ENCODE results near the gene ARPC1A.

The ARPC1A gene

DNA sequence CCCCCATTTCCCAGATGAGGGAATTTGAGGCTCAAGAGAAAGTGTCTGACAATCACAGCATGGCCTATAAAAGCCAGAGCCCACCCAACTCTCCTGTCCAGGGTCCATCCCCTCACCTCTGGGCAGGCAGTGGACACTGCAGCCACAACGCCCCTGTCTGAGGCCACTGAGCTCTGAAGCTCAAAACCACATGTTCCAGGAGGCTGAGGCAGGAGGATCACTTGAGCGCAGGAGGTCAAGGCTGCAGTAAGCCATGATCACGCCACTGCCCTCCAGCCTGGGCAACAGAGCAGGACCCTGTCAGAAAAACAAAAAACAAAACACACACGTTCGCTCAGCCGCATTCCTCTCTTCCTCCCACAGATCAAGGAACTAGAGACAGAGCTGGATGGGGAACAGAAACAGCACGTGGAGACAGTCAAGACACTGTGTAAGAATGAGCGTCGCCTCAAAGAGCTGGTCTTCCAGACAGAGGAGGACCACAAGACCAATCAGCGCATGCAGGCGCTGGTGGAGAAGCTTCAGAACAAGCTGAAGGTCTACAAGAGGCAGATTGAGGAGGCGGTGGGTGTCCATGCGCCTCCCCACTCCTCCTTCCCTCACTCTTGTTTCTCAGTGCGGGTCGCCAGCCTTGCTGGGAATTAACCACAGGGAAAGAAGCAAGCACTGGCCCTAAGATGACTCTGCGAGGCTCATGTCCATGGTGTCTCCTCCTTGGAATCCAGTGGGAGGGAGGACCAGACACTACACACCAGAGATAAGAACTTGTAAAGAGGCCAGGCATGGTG, 20.0 kb upstream of the ARPC1A start:
- no peak overlapping the region for H3K23ac ChIP-seq (ENCODE audit: low read length)
- no peak overlapping the region for H3K4ac ChIP-seq (ENCODE audit: low read depth, low read length)
- H4K8ac ChIP-seq (ENCODE audit: low read depth, low read length) = no peak overlapping the region
- no peaks in the 10 kb centered on the region for H3K27me3 ChIP-seq (ENCODE audit: insufficient read depth, low read length)
- no peak overlapping the region for H2BK12ac ChIP-seq (ENCODE audit: low read length)
- DNase-seq = no peak
- H3K4me2 ChIP-seq (ENCODE audit: low read length) = no peak overlapping the region
- no peak overlapping the region for H2AK5ac ChIP-seq (ENCODE audit: low read length)
- H3K18ac ChIP-seq (ENCODE audit: low read length) = no peak overlapping the region
- H2AFZ ChIP-seq (ENCODE audit: insufficient read depth, low read length, poor library complexity) = no peak overlapping the region
- no peak overlapping the region for H4K91ac ChIP-seq (ENCODE audit: low read depth, low read length)
- H3K36me3 ChIP-seq (ENCODE audit: control insufficient read depth in 1 of 2, insufficient read depth in 2 of 2, low read length in 2 of 2) = no peaks in the 10 kb centered on the region
- H3K79me2 ChIP-seq (ENCODE audit: control insufficient read depth, insufficient read depth, low read length, poor library complexity) = no peaks in the 10 kb centered on the region
- no CpG with 5 or more reads among the region's 16 CpGs for WGBS (ENCODE audit: extremely low coverage, insufficient coverage, insufficient read length)
- no peak overlapping the region for H2BK5ac ChIP-seq (ENCODE audit: low read depth, low read length, poor library complexity)
- peak overlapping the region; percentile 23 for H3K4me3 ChIP-seq (ENCODE audit: low read depth, low read length)
- no peak overlapping the region for H4K12ac ChIP-seq (ENCODE audit: low read depth, low read length)
- no peak overlapping the region for H3K9ac ChIP-seq (ENCODE audit: low read length)
- H3K27ac ChIP-seq (ENCODE audit: low read depth, low read length) = no peak overlapping the region
- H2BK120ac ChIP-seq (ENCODE audit: insufficient read depth, low read length, poor library complexity) = no peak overlapping the region
- no peaks in the 10 kb centered on the region for H3K79me1 ChIP-seq (ENCODE audit: low read length)
- peaks cover 3% of the 10 kb centered on the region in 2 experiments for H3K4me1 ChIP-seq (ENCODE audit: control insufficient read depth in 1 of 2, insufficient read depth in 2 of 2, low read length in 2 of 2)
- peaks cover 3% of the 10 kb centered on the region for H3K9me3 ChIP-seq (ENCODE audit: insufficient read depth, low read depth, low read length)
- no peak overlapping the region for H3K14ac ChIP-seq (ENCODE audit: low read length)

DNA sequence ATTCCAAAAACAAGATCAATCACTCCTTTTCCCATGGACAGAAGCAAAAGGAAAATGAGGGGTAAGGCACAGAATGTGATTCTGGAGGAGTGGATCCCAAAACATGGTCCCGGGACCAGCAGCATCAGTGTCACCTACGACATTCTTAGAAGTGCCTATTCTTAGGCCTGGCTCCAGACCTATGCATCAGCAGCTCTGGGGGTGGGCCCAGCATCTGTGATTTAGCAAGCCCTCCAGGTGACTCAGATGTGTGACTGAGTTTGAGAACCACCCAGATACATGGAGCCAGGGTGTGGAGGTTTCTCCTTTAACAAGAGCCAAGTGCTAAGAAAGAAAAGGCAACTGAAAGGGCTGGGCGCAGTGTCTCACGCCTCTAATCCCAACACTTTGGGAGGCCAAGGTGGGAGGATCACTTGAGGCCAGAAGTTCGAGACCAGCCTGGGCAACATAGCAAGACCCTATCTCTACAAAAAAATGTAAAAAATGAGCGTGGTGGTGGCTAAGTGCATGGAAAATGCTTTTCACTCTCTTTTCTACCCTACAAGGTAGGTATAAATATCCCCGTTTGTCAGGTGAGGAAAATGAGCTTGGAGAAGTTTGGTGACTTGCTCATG, 17.1 kb upstream of the ARPC1A start:
- no peaks in the 10 kb centered on the region for H3K36me3 ChIP-seq (ENCODE audit: control insufficient read depth in 1 of 2, insufficient read depth in 2 of 2, low read length in 2 of 2)
- no peak overlapping the region for H3K14ac ChIP-seq (ENCODE audit: low read length)

DNA sequence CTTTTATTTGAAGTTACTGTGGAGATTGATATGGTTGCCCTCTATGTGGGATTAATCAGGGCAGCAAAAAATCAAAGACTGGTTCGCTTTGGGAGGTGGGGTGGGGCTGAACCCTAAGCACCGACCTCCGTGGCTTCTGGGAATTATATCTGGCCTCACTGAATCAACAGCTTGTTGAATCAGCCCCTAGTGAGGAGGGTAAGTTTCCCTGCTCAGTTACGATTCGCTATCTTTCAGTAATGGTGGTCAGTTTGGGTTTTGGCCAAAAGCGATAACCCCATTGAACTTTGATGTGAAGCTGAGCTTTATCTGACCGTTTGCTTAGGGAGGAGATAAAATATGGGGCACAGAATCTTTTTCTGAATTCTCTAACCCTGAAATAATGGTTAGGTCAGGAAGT, 16.6 kb upstream of the ARPC1A start:
- H4K8ac ChIP-seq (ENCODE audit: low read depth, low read length) = no peak overlapping the region
- H2BK120ac ChIP-seq (ENCODE audit: insufficient read depth, low read length, poor library complexity) = no peak overlapping the region
- no peak overlapping the region for H3K9ac ChIP-seq (ENCODE audit: low read length)
- no peak overlapping the region for H2AK5ac ChIP-seq (ENCODE audit: low read length)
- no peaks in the 10 kb centered on the region for H3K79me2 ChIP-seq (ENCODE audit: control insufficient read depth, insufficient read depth, low read length, poor library complexity)
- H2BK12ac ChIP-seq (ENCODE audit: low read length) = no peak overlapping the region
- no peak overlapping the region for H3K23ac ChIP-seq (ENCODE audit: low read length)
- H3K4ac ChIP-seq (ENCODE audit: low read depth, low read length) = no peak overlapping the region
- no peak overlapping the region for H3K4me3 ChIP-seq (ENCODE audit: low read depth, low read length)
- H4K12ac ChIP-seq (ENCODE audit: low read depth, low read length) = no peak overlapping the region
- no peak for DNase-seq
- no peak overlapping the region for H3K14ac ChIP-seq (ENCODE audit: low read length)
- H3K27ac ChIP-seq (ENCODE audit: low read depth, low read length) = no peak overlapping the region
- no peaks in the 10 kb centered on the region for H3K36me3 ChIP-seq (ENCODE audit: control insufficient read depth in 1 of 2, insufficient read depth in 2 of 2, low read length in 2 of 2)
- H3K4me1 ChIP-seq (ENCODE audit: control insufficient read depth in 1 of 2, insufficient read depth in 2 of 2, low read length in 2 of 2) = peaks cover 3% of the 10 kb centered on the region in 2 experiments
- H3K27me3 ChIP-seq (ENCODE audit: insufficient read depth, low read length) = no peaks in the 10 kb centered on the region
- no peaks in the 10 kb centered on the region for H3K79me1 ChIP-seq (ENCODE audit: low read length)
- H3K18ac ChIP-seq (ENCODE audit: low read length) = no peak overlapping the region
- H4K91ac ChIP-seq (ENCODE audit: low read depth, low read length) = no peak overlapping the region
- no peak overlapping the region for H3K4me2 ChIP-seq (ENCODE audit: low read length)
- WGBS (ENCODE audit: extremely low coverage, insufficient coverage, insufficient read length) = no CpG with 5 or more reads among the region's 7 CpGs
- H2BK5ac ChIP-seq (ENCODE audit: low read depth, low read length, poor library complexity) = no peak overlapping the region
- H3K9me3 ChIP-seq (ENCODE audit: insufficient read depth, low read depth, low read length) = peaks cover 3% of the 10 kb centered on the region
- H2AFZ ChIP-seq (ENCODE audit: insufficient read depth, low read length, poor library complexity) = no peak overlapping the region

More for the DNA sequence above, 17.1 kb upstream of the ARPC1A start:
- H3K27me3 ChIP-seq (ENCODE audit: insufficient read depth, low read length) = no peaks in the 10 kb centered on the region
- H3K9ac ChIP-seq (ENCODE audit: low read length) = no peak overlapping the region
- H3K18ac ChIP-seq (ENCODE audit: low read length) = no peak overlapping the region
- no CpG with 5 or more reads among the region's 7 CpGs for WGBS (ENCODE audit: extremely low coverage, insufficient coverage, insufficient read length)
- no peak overlapping the region for H4K91ac ChIP-seq (ENCODE audit: low read depth, low read length)
- H3K4me2 ChIP-seq (ENCODE audit: low read length) = no peak overlapping the region
- H3K4me3 ChIP-seq (ENCODE audit: low read depth, low read length) = no peak overlapping the region
- H2BK12ac ChIP-seq (ENCODE audit: low read length) = no peak overlapping the region
- H3K4ac ChIP-seq (ENCODE audit: low read depth, low read length) = no peak overlapping the region
- no peak overlapping the region for H3K23ac ChIP-seq (ENCODE audit: low read length)
- peaks cover 3% of the 10 kb centered on the region in 2 experiments for H3K4me1 ChIP-seq (ENCODE audit: control insufficient read depth in 1 of 2, insufficient read depth in 2 of 2, low read length in 2 of 2)
- no peak overlapping the region for H4K12ac ChIP-seq (ENCODE audit: low read depth, low read length)
- H2BK5ac ChIP-seq (ENCODE audit: low read depth, low read length, poor library complexity) = no peak overlapping the region
- H2AK5ac ChIP-seq (ENCODE audit: low read length) = no peak overlapping the region
- H3K27ac ChIP-seq (ENCODE audit: low read depth, low read length) = no peak overlapping the region
- H4K8ac ChIP-seq (ENCODE audit: low read depth, low read length) = no peak overlapping the region
- H3K9me3 ChIP-seq (ENCODE audit: insufficient read depth, low read depth, low read length) = peaks cover 3% of the 10 kb centered on the region
- no peak overlapping the region for H2AFZ ChIP-seq (ENCODE audit: insufficient read depth, low read length, poor library complexity)
- no peaks in the 10 kb centered on the region for H3K79me2 ChIP-seq (ENCODE audit: control insufficient read depth, insufficient read depth, low read length, poor library complexity)
- DNase-seq = peak; percentile 21 to 33
- H3K79me1 ChIP-seq (ENCODE audit: low read length) = no peaks in the 10 kb centered on the region
- no peak overlapping the region for H2BK120ac ChIP-seq (ENCODE audit: insufficient read depth, low read length, poor library complexity)

DNA sequence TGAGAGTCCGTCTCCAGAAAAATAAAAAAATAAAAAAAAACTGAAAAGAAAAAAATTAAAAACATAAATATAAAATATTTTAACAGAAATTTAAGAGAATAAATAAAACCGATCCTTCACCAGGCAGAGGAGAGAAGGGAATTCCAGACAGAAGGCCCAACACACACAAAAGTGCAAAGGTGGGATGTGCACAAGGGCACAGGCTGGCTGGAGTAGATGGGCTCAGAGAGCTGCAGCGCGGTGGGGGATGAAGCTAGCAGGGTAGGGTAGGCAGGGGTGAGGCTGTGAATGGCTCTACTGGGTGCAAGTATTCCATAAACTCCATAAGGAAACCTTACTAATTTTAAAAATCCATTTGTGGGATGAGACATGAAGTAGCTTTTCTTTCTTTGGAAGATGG, 15.7 kb upstream of the ARPC1A start:
- DNase-seq = no peak
- no peak overlapping the region for H4K8ac ChIP-seq (ENCODE audit: low read depth, low read length)
- no peak overlapping the region for H3K4me2 ChIP-seq (ENCODE audit: low read length)
- no peak overlapping the region for H4K12ac ChIP-seq (ENCODE audit: low read depth, low read length)
- H2BK12ac ChIP-seq (ENCODE audit: low read length) = no peak overlapping the region
- no peak overlapping the region for H3K27ac ChIP-seq (ENCODE audit: low read depth, low read length)
- no peak overlapping the region for H3K4me3 ChIP-seq (ENCODE audit: low read depth, low read length)
- no peak overlapping the region for H3K23ac ChIP-seq (ENCODE audit: low read length)
- no peak overlapping the region for H2BK5ac ChIP-seq (ENCODE audit: low read depth, low read length, poor library complexity)
- no peaks in the 10 kb centered on the region for H3K27me3 ChIP-seq (ENCODE audit: insufficient read depth, low read length)
- H3K9me3 ChIP-seq (ENCODE audit: insufficient read depth, low read depth, low read length) = peaks cover 3% of the 10 kb centered on the region
- no peaks in the 10 kb centered on the region for H3K79me1 ChIP-seq (ENCODE audit: low read length)
- WGBS (ENCODE audit: extremely low coverage, insufficient coverage, insufficient read length) = no CpG with 5 or more reads among the region's 4 CpGs
- no peak overlapping the region for H3K4ac ChIP-seq (ENCODE audit: low read depth, low read length)
- no peak overlapping the region for H3K18ac ChIP-seq (ENCODE audit: low read length)
- H2AFZ ChIP-seq (ENCODE audit: insufficient read depth, low read length, poor library complexity) = no peak overlapping the region
- no peak overlapping the region for H3K14ac ChIP-seq (ENCODE audit: low read length)
- H3K9ac ChIP-seq (ENCODE audit: low read length) = no peak overlapping the region
- no peak overlapping the region for H4K91ac ChIP-seq (ENCODE audit: low read depth, low read length)
- H3K4me1 ChIP-seq (ENCODE audit: control insufficient read depth in 1 of 2, insufficient read depth in 2 of 2, low read length in 2 of 2) = peaks cover 3% of the 10 kb centered on the region in 2 experiments
- no peak overlapping the region for H2BK120ac ChIP-seq (ENCODE audit: insufficient read depth, low read length, poor library complexity)
- no peaks in the 10 kb centered on the region for H3K36me3 ChIP-seq (ENCODE audit: control insufficient read depth in 1 of 2, insufficient read depth in 2 of 2, low read length in 2 of 2)
- no peaks in the 10 kb centered on the region for H3K79me2 ChIP-seq (ENCODE audit: control insufficient read depth, insufficient read depth, low read length, poor library complexity)
- no peak overlapping the region for H2AK5ac ChIP-seq (ENCODE audit: low read length)
